HL-60 (cell line): ENCODE results near the gene ATXN7.

Experiments
- CTCF ChIP-seq: IDR thresholded peaks from one replicate; pipeline ENCODE4 v1.5.1; 2011; ENCODE audit warnings: low read length, control low read depth, inconsistent platforms; ENCODE audit not compliant: insufficient read depth
- GABPA ChIP-seq: IDR thresholded peaks from 2 replicates; pipeline ENCODE4 v1.6.1; 2012; ENCODE audit warnings: low read depth
- POLR2AphosphoS5 ChIP-seq: IDR thresholded peaks from 2 replicates; pipeline ENCODE4 v1.6.1; 2012; ENCODE audit warnings: low read depth
- REST ChIP-seq: IDR thresholded peaks from 2 replicates; pipeline ENCODE4 v1.6.1; 2012; ENCODE audit warnings: low read depth; ENCODE audit not compliant: insufficient replicate concordance
- SPI1 ChIP-seq: IDR thresholded peaks from 2 replicates; pipeline ENCODE4 v1.6.1; 2012; ENCODE audit warnings: low read depth, mild to moderate bottlenecking, borderline replicate concordance

GRCh38 chr3:64023861-64024223 is 160.2 kb downstream of the ATXN7 start:
- TF ChIP-seq CTCF, result no peak
- TF ChIP-seq POLR2AphosphoS5, result no peak
- no peak for TF ChIP-seq REST
- TF ChIP-seq GABPA, result no peak
- TF ChIP-seq SPI1, result no peak
